Dedifferentiated amniotic fluid mesenchymal stem cell (primary cell): ENCODE data around the gene GRID1.

ENCODE experiments used
- DNase-seq: peaks from one replicate; pipeline ENCODE4 v3.0.0-alpha.2; 2016; ENCODE audit errors: extremely low spot score

Gene GRID1

GRCh38 chr10:86366033-86366901 is at the start of gene GRID1:
Gene GRID1, minus strand, starts transcription at chr10:86366795.
- DNase-seq = no peak

GRCh38 chr10:86415583-86415982 is 49.0 kb upstream of the GRID1 start:
- DNase-seq = no peak

GRCh38 chr10:86415116-86415515 is 48.5 kb upstream of the GRID1 start:
- DNase-seq = no peak

GRCh38 chr10:86413046-86413728 is 46.6 kb upstream of the GRID1 start:
- peak; percentile 31 for DNase-seq

GRCh38 chr10:86411852-86412560 is 45.4 kb upstream of the GRID1 start:
- no peak for DNase-seq

- DNase-seq = peak; percentile 35
Measured at GRCh38 chr10:86411281-86411841, 44.8 kb upstream of the GRID1 start.

- DNase-seq = peak; percentile 70
Measured at GRCh38 chr10:86410542-86411124, 44.0 kb upstream of the GRID1 start.

GRCh38 chr10:86409183-86409582 is 42.6 kb upstream of the GRID1 start:
- DNase-seq = no peak

GRCh38 chr10:86403183-86403797 is 36.7 kb upstream of the GRID1 start:
- no peak for DNase-seq

- DNase-seq = peak; percentile 33
Measured at GRCh38 chr10:86402283-86402941, 35.8 kb upstream of the GRID1 start.

GRCh38 chr10:86401588-86402282 is 35.1 kb upstream of the GRID1 start:
- DNase-seq = no peak

- DNase-seq = no peak
Measured at GRCh38 chr10:86400705-86401587, 34.4 kb upstream of the GRID1 start.

GRCh38 chr10:86399879-86400704 is 33.5 kb upstream of the GRID1 start:
- DNase-seq = peak; percentile 91

- DNase-seq = no peak
Measured at GRCh38 chr10:86399514-86399878, 32.9 kb upstream of the GRID1 start.

GRCh38 chr10:86397120-86397519 is 30.5 kb upstream of the GRID1 start:
- DNase-seq = no peak

- DNase-seq = no peak
Measured at GRCh38 chr10:86393862-86394455, 27.4 kb upstream of the GRID1 start.

GRCh38 chr10:86393362-86393761 is 26.8 kb upstream of the GRID1 start:
- no peak for DNase-seq

- DNase-seq = no peak
Measured at GRCh38 chr10:86392723-86393094, 26.1 kb upstream of the GRID1 start.
